HFFc6 (cell line): ENCODE data around the gene KCTD8. TPM values are rescaled to one million over a fixed set of nuclear protein-coding genes. Genes with fewer than 3 reads are reported as not detected.

Experiments used
- DNase-seq: peaks from one replicate; pipeline ENCODE4 v3.0.0-alpha.2; 2018
- H3K27ac Mint-ChIP-seq: 2 replicates; pipeline ENCODE4 v1.8.0; 2020; ENCODE audit warnings: mild to moderate bottlenecking, mixed read lengths
- H3K27me3 Mint-ChIP-seq: 2 replicates; pipeline ENCODE4 v1.8.0; 2021; ENCODE audit warnings: mild to moderate bottlenecking, moderate library complexity, mixed read lengths; ENCODE audit not compliant: insufficient read depth
- H3K36me3 Mint-ChIP-seq: 2 replicates; pipeline ENCODE4 v1.8.0; 2021; ENCODE audit warnings: low read depth, mixed read lengths
- H3K4me1 Mint-ChIP-seq: 2 replicates; pipeline ENCODE4 v1.8.0; 2020; ENCODE audit warnings: low read depth, mixed read lengths
- H3K4me3 Mint-ChIP-seq: 2 replicates; pipeline ENCODE4 v1.8.0; 2020; ENCODE audit warnings: mild to moderate bottlenecking, moderate library complexity, mixed read lengths
- H3K9me3 Mint-ChIP-seq: 2 replicates; pipeline ENCODE4 v1.8.0; 2020; ENCODE audit warnings: mild to moderate bottlenecking, mixed read lengths
- total RNA-seq, 6 experiments: library from RNA; stranded (reverse); fragmentation: NEBNext Ultra II Directional; extraction: Animal tissue kit (Norgen Biotek cat#: 25700); gene quantifications; 2 replicates in 1 of 6; 3 replicates in 5 of 6; pipeline ENCODE4 v1.2.3, GENCODE V29; 2021
- TF ChIP-seq, protein P1 (sequence below): fragments of 200-600 bp; sonication (generic); IDR thresholded peaks from 2 replicates; pipeline ENCODE4 v1.5.0; 2021; ENCODE audit warnings: antibody characterized with exemption, mild to moderate bottlenecking

Gene KCTD8
- total RNA-seq, 6 experiments from 2014 or later = not detected

GRCh38 chr4:44257461-44257860 is 191.1 kb downstream of the KCTD8 start:
- no peak for DNase-seq
- Mint-ChIP-seq H3K4me1 (no peaks in the 10 kb centered on the region), H3K36me3 (no peaks in the 10 kb centered on the region), H3K9me3 (peaks cover 38% of the 10 kb centered on the region), H3K4me3 (no peak overlapping the region), H3K27ac (no peak overlapping the region), H3K27me3 (no peaks in the 10 kb centered on the region; the same call in 1 of the 2 replicates)
- TF ChIP-seq, protein P1, sequence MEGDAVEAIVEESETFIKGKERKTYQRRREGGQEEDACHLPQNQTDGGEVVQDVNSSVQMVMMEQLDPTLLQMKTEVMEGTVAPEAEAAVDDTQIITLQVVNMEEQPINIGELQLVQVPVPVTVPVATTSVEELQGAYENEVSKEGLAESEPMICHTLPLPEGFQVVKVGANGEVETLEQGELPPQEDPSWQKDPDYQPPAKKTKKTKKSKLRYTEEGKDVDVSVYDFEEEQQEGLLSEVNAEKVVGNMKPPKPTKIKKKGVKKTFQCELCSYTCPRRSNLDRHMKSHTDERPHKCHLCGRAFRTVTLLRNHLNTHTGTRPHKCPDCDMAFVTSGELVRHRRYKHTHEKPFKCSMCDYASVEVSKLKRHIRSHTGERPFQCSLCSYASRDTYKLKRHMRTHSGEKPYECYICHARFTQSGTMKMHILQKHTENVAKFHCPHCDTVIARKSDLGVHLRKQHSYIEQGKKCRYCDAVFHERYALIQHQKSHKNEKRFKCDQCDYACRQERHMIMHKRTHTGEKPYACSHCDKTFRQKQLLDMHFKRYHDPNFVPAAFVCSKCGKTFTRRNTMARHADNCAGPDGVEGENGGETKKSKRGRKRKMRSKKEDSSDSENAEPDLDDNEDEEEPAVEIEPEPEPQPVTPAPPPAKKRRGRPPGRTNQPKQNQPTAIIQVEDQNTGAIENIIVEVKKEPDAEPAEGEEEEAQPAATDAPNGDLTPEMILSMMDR = no peak

DNA sequence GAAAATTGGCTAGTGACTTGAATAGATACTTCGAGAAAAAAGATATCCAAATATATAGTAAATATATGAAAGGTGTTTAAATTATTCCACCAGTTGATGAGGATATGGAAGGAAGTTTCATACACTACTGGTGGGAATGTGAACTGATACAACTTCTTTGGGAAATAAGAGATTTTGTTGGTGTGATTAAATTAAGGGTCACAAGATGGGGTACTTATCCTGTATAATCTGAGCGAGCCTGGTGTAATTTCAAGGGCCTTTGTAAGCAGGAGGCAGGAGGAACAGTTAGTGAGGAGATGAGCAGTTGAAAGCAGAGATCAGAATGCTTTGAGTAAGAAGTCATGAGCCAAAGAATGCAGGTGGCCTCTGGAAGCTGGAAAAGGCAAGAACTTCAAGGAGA is 192.2 kb downstream of the KCTD8 start:
- no peak for DNase-seq
- no peak overlapping the region for H3K27ac Mint-ChIP-seq
- no peaks in the 10 kb centered on the region for H3K36me3 Mint-ChIP-seq
- no peaks in the 10 kb centered on the region for H3K27me3 Mint-ChIP-seq
- no peak overlapping the region for H3K4me3 Mint-ChIP-seq
- TF ChIP-seq, protein P1 = no peak
- no peaks in the 10 kb centered on the region for H3K4me1 Mint-ChIP-seq
- peaks cover 33% of the 10 kb centered on the region for H3K9me3 Mint-ChIP-seq

- Mint-ChIP-seq H3K36me3 (no peaks in the 10 kb centered on the region; the same call in 1 of the 2 replicates), H3K4me1 (no peaks in the 10 kb centered on the region), H3K27ac (no peak overlapping the region), H3K27me3 (no peaks in the 10 kb centered on the region; the same call in 1 of the 2 replicates), H3K9me3 (peaks cover 48% of the 10 kb centered on the region), H3K4me3 (no peak overlapping the region)
- TF ChIP-seq, protein P1 = no peak
- DNase-seq = no peak
These were observed 211.0 kb downstream of the KCTD8 start for GRCh38 chr4:44237643-44238042.

DNA sequence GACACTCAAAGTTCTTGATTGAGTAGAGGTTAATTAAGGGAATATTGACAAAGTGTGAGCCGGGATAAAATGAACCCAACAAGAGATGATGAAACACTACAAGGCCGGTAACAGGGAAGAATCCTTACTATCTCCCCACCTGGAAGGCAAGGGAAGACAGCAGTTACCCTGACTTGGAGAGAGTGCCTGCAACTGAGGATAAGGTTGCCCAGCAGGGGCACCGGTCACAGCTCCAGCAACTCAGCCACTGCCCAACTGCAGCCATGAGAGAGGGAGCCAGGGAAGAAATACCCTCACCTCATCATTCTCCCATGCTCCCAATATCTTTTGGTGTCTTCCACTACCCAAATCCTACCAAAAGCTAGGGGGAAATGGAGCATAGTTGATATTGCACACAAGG is 212.7 kb downstream of the KCTD8 start:
- no peak overlapping the region for H3K27ac Mint-ChIP-seq
- no peak for DNase-seq
- H3K4me1 Mint-ChIP-seq = no peaks in the 10 kb centered on the region
- H3K27me3 Mint-ChIP-seq = no peaks in the 10 kb centered on the region; the same call in 1 of the 2 replicates
- peaks cover 43% of the 10 kb centered on the region for H3K9me3 Mint-ChIP-seq
- H3K36me3 Mint-ChIP-seq = no peaks in the 10 kb centered on the region; the same call in 1 of the 2 replicates
- TF ChIP-seq, protein P1 = no peak
- no peak overlapping the region for H3K4me3 Mint-ChIP-seq

DNA sequence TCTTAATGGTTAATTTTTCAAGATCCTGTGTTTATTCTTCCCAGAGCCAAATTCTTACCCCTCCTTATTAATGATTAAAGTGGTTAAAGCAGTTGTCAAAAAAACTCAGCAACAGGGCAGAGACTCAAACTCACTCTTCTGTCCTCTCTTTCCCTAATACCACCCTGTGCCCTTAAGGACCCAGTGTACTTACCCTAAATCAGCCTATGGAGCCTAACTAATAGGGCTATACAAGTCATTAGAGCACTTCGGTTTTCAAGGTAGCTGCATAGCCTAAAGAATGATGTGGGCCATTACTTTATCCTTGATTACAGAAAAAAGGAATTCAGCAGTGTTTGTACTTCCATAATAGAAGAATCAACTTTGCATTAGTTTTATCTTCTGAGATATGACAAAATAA is 216.3 kb downstream of the KCTD8 start:
- no peaks in the 10 kb centered on the region; the same call in 1 of the 2 replicates for H3K36me3 Mint-ChIP-seq
- TF ChIP-seq, protein P1 = no peak
- H3K4me1 Mint-ChIP-seq = no peaks in the 10 kb centered on the region
- no peak overlapping the region for H3K27ac Mint-ChIP-seq
- peaks cover 20% of the 10 kb centered on the region for H3K9me3 Mint-ChIP-seq
- H3K27me3 Mint-ChIP-seq = no peaks in the 10 kb centered on the region
- H3K4me3 Mint-ChIP-seq = no peak overlapping the region
- no peak for DNase-seq

DNA sequence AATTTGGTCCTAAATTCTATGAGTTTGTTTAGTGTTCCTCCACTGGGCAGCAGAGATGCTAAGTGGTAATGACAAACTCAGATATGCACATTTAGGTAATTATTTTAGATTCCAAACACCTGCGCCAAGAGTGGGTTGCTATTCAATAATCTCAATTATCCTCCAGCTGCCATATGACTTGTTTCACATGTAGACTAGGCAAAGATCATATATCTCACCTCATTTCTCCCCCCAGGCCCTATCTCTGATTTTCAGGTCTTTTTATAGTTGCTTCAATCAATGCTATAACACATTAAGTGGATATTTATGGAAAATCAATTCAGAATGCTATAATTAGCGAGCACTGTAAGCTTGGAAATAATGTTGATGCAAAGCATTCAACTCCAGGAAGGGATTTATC is 217.6 kb downstream of the KCTD8 start:
- Mint-ChIP-seq H3K27ac (no peak overlapping the region), H3K4me1 (no peaks in the 10 kb centered on the region), H3K27me3 (no peaks in the 10 kb centered on the region), H3K4me3 (no peak overlapping the region), H3K36me3 (no peaks in the 10 kb centered on the region; the same call in 1 of the 2 replicates), H3K9me3 (peaks cover 10% of the 10 kb centered on the region)
- TF ChIP-seq, protein P1 = no peak
- no peak for DNase-seq
